H9 (cell line): Measurements from ENCODE around the gene TMX1. TPM values are rescaled to one million over a fixed set of nuclear protein-coding genes. Genes with fewer than 3 reads are reported as not detected.

ENCODE experiments used
- DNase-seq: peaks from one replicate; pipeline ENCODE4 v3.0.0-alpha.2; 2017
- H2AFZ ChIP-seq: one replicate; pipeline ENCODE4 v1.6.1; 2013; ENCODE audit warnings: mild to moderate bottlenecking, low read length, control low read depth, moderate library complexity
- H2AK5ac ChIP-seq: 2 replicates; pipeline ENCODE4 v1.6.1; 2013; ENCODE audit warnings: low read length, control low read depth, mixed read lengths; ENCODE audit not compliant: insufficient read length
- H2BK120ac ChIP-seq: one replicate; pipeline ENCODE4 v1.6.1; 2013; ENCODE audit warnings: low read depth, mild to moderate bottlenecking, low read length, control low read depth, inconsistent platforms; ENCODE audit not compliant: poor library complexity, severe bottlenecking
- H2BK12ac ChIP-seq: 2 replicates; pipeline ENCODE4 v1.6.1; 2013; ENCODE audit warnings: low read length, control low read depth, mixed read lengths, low read depth; ENCODE audit not compliant: insufficient read length
- H2BK15ac ChIP-seq: 2 replicates; pipeline ENCODE4 v1.6.1; 2013; ENCODE audit warnings: low read depth, low read length, control low read depth
- H2BK20ac ChIP-seq: one replicate; pipeline ENCODE4 v1.6.1; 2013; ENCODE audit warnings: low read depth, mild to moderate bottlenecking, low read length, control low read depth, inconsistent platforms; ENCODE audit not compliant: poor library complexity, severe bottlenecking
- H2BK5ac ChIP-seq: 2 replicates; pipeline ENCODE4 v1.6.1; 2013; ENCODE audit warnings: low read length, control low read depth, mixed read lengths; ENCODE audit not compliant: insufficient read length
- H3K14ac ChIP-seq: 2 replicates; pipeline ENCODE4 v1.6.1; 2013; ENCODE audit warnings: low read length, control low read depth; ENCODE audit not compliant: insufficient read depth
- H3K18ac ChIP-seq: 2 replicates; pipeline ENCODE4 v1.6.1; 2013; ENCODE audit warnings: low read depth, mild to moderate bottlenecking, mixed read lengths, low read length, control low read depth; ENCODE audit not compliant: insufficient read length
- H3K23ac ChIP-seq: 2 replicates; pipeline ENCODE4 v1.6.1; 2013; ENCODE audit warnings: low read length, control low read depth, mixed read lengths, low read depth; ENCODE audit not compliant: insufficient read length
- H3K23me2 ChIP-seq: 2 replicates; pipeline ENCODE4 v1.6.1; 2013; ENCODE audit warnings: low read depth, mild to moderate bottlenecking, mixed read lengths, low read length, control low read depth; ENCODE audit not compliant: insufficient read length, poor library complexity, severe bottlenecking
- H3K27ac ChIP-seq: 2 replicates; pipeline ENCODE4 v1.5.1; 2013; ENCODE audit warnings: low read length, control low read depth, mixed read lengths, low read depth; ENCODE audit not compliant: insufficient read length
- H3K27me3 ChIP-seq: 2 replicates; pipeline ENCODE4 v1.6.1; 2013; ENCODE audit warnings: low read length, control low read depth, inconsistent platforms; ENCODE audit not compliant: insufficient read depth
- H3K4ac ChIP-seq: 2 replicates; pipeline ENCODE4 v1.6.1; 2013; ENCODE audit warnings: low read depth, mild to moderate bottlenecking, control low read depth, inconsistent platforms, low read length, moderate library complexity
- H3K4me1 ChIP-seq: 2 replicates; pipeline ENCODE4 v1.6.1; 2013; ENCODE audit warnings: low read length, control low read depth, inconsistent platforms; ENCODE audit not compliant: insufficient read depth
- H3K4me2 ChIP-seq: 2 replicates; pipeline ENCODE4 v1.6.1; 2013; ENCODE audit warnings: low read length, control low read depth, mixed read lengths; ENCODE audit not compliant: insufficient read length, insufficient read depth
- H3K56ac ChIP-seq: 2 replicates; pipeline ENCODE4 v1.6.1; 2013; ENCODE audit warnings: low read depth, mild to moderate bottlenecking, mixed read lengths, low read length, control low read depth; ENCODE audit not compliant: insufficient read length
- H3K79me1 ChIP-seq: 2 replicates; pipeline ENCODE4 v1.6.1; 2013; ENCODE audit warnings: low read depth, mild to moderate bottlenecking, moderate library complexity, low read length, control low read depth, inconsistent platforms; ENCODE audit not compliant: insufficient read depth, poor library complexity, severe bottlenecking
- H3K79me2 ChIP-seq: 2 replicates; pipeline ENCODE4 v1.6.1; 2013; ENCODE audit warnings: low read length, control low read depth, inconsistent platforms; ENCODE audit not compliant: insufficient read depth
- H3K9ac ChIP-seq: 2 replicates; pipeline ENCODE4 v1.6.1; 2013; ENCODE audit warnings: low read length, control low read depth, mixed read lengths; ENCODE audit not compliant: insufficient read length; ENCODE audit errors: extremely low read depth
- H3K9me3 ChIP-seq: one replicate; pipeline ENCODE4 v1.6.1; 2013; ENCODE audit warnings: low read depth, low read length, inconsistent platforms; ENCODE audit not compliant: control insufficient read depth
- H3T11ph ChIP-seq: one replicate; pipeline ENCODE4 v1.6.1; 2013; ENCODE audit warnings: mild to moderate bottlenecking, low read length, control low read depth, inconsistent platforms
- H4K20me1 ChIP-seq: one replicate; pipeline ENCODE4 v1.6.1; 2013; ENCODE audit not compliant: control insufficient read depth, insufficient read length, insufficient read depth
- H4K5ac ChIP-seq: 2 replicates; pipeline ENCODE4 v1.6.1; 2013; ENCODE audit warnings: low read depth, mild to moderate bottlenecking, mixed read lengths, low read length, control low read depth; ENCODE audit not compliant: insufficient read length
- H4K8ac ChIP-seq: replicated peaks from 2 replicates; pipeline ENCODE4 v1.6.1; 2013; ENCODE audit warnings: low read length, control low read depth, mixed read lengths, low read depth; ENCODE audit not compliant: insufficient read length
- H4K91ac ChIP-seq: 2 replicates; pipeline ENCODE4 v1.6.1; 2013; ENCODE audit warnings: low read depth, mild to moderate bottlenecking, moderate library complexity, mixed read lengths, low read length, control low read depth; ENCODE audit not compliant: insufficient read length
- H3K27ac Mint-ChIP-seq, 3 experiments: 2 replicates in 2 of 3; 3 replicates in 1 of 3; pipeline ENCODE4 v1.8.0; 2020 to 2021; ENCODE audit warnings: mixed read lengths in 3 of 3, mild to moderate bottlenecking in 1 of 3, moderate library complexity in 1 of 3
- H3K27me3 Mint-ChIP-seq: 2 replicates; pipeline ENCODE4 v1.8.0; 2021; ENCODE audit warnings: low read depth, mild to moderate bottlenecking, moderate library complexity, mixed read lengths
- H3K36me3 Mint-ChIP-seq, 3 experiments: 2 replicates in 2 of 3; 3 replicates in 1 of 3; pipeline ENCODE4 v1.8.0; 2020 to 2021; ENCODE audit warnings: low read depth in 3 of 3, mixed read lengths in 3 of 3; ENCODE audit not compliant: insufficient read depth in 1 of 3
- H3K4me1 Mint-ChIP-seq, 2 experiments: 2 replicates each; pipeline ENCODE4 v1.8.0; 2020; ENCODE audit warnings: mixed read lengths in 2 of 2
- H3K4me3 Mint-ChIP-seq, 2 experiments: 2 replicates in 1 of 2; 3 replicates in 1 of 2; pipeline ENCODE4 v1.8.0; 2020 to 2021; ENCODE audit warnings: mild to moderate bottlenecking in 2 of 2, mixed read lengths in 2 of 2, moderate library complexity in 1 of 2
- H3K9me3 Mint-ChIP-seq, 2 experiments: 2 replicates in 1 of 2; 3 replicates in 1 of 2; pipeline ENCODE4 v1.8.0; 2020; ENCODE audit warnings: mild to moderate bottlenecking in 2 of 2, mixed read lengths in 2 of 2, moderate library complexity in 1 of 2
- WGBS: extraction: QIAGEN DNeasy Blood & Tissue Kit; methylation state at CpG from one replicate; pipeline ENCODE4 v1.1.7; 2013; ENCODE audit warnings: missing lambda C conversion rate, low lambda C conversion rate, mixed read lengths; ENCODE audit not compliant: insufficient read length; ENCODE audit errors: extremely low coverage; 5-methylcytosine and 5-hydroxymethylcytosine counted together
- total RNA-seq: library from RNA; stranded (reverse); gene quantifications from 2 replicates; pipeline ENCODE4 v1.2.1, GENCODE V29; 2021
- TF ChIP-seq, protein P1 (sequence below): fragments of 200-600 bp; sonication (generic); conservative IDR thresholded peaks from 3 replicates; pipeline ENCODE4 v1.8.0; 2021; ENCODE audit warnings: antibody characterized with exemption, mild to moderate bottlenecking

TMX1 gene
- total RNA-seq, 1 experiment from 2014 or later = 83.5 TPM

DNA sequence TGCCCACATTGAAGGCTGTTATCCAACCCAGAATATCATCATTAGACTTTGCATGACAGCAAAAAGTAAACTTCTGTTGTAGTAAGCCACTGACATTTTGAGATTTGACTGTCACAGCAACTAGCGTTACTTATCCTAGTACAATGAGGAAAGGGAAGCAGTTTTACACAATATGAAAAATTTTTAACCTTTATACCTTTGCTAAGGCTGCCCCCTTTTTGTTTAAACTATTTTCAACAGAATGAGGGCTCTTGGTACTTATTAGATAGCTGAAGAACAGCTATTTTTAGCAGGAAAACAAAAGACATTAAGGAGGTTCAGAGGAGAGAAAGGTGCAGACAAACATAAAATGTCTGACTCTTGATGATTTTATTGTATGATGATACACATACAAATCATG lies 23.4 kb upstream of the TMX1 start:
- H4K8ac ChIP-seq = no peak overlapping the region
- no peak overlapping the region for H3K18ac ChIP-seq
- H4K5ac ChIP-seq = no peak overlapping the region
- no peak overlapping the region for H2BK120ac ChIP-seq
- H3K27me3 ChIP-seq = no peaks in the 10 kb centered on the region
- no peaks in the 10 kb centered on the region for H4K20me1 ChIP-seq
- no peaks in the 10 kb centered on the region; the same call in 1 of the 2 replicates for H3K27me3 Mint-ChIP-seq
- H3T11ph ChIP-seq = no peak overlapping the region
- H2AK5ac ChIP-seq = no peak overlapping the region
- H3K4me3 Mint-ChIP-seq = no peak overlapping the region
- no peak overlapping the region for H3K56ac ChIP-seq
- no peaks in the 10 kb centered on the region for H3K23me2 ChIP-seq
- no peak overlapping the region for H2AFZ ChIP-seq
- H4K91ac ChIP-seq = no peak overlapping the region
- no peaks in the 10 kb centered on the region for H3K4me1 Mint-ChIP-seq
- no peak overlapping the region for H3K27ac ChIP-seq
- peaks cover under 1 to 2% (median 2%) of the 10 kb centered on the region in 3 experiments; a peak in 3 of 7 replicates for H3K36me3 Mint-ChIP-seq
- no peaks in the 10 kb centered on the region for H3K79me1 ChIP-seq
- H2BK5ac ChIP-seq = no peak overlapping the region
- no peak overlapping the region for H3K14ac ChIP-seq
- H2BK15ac ChIP-seq = no peak overlapping the region
- no CpG with 5 or more reads among the region's 1 CpG for WGBS
- no peak overlapping the region for H3K27ac Mint-ChIP-seq
- no peak overlapping the region for H3K4ac ChIP-seq
- H2BK12ac ChIP-seq = no peak overlapping the region
- no peaks in the 10 kb centered on the region for H3K9me3 ChIP-seq
- H3K9ac ChIP-seq = no peak overlapping the region
- H3K23ac ChIP-seq = no peak overlapping the region
- TF ChIP-seq, protein P1, sequence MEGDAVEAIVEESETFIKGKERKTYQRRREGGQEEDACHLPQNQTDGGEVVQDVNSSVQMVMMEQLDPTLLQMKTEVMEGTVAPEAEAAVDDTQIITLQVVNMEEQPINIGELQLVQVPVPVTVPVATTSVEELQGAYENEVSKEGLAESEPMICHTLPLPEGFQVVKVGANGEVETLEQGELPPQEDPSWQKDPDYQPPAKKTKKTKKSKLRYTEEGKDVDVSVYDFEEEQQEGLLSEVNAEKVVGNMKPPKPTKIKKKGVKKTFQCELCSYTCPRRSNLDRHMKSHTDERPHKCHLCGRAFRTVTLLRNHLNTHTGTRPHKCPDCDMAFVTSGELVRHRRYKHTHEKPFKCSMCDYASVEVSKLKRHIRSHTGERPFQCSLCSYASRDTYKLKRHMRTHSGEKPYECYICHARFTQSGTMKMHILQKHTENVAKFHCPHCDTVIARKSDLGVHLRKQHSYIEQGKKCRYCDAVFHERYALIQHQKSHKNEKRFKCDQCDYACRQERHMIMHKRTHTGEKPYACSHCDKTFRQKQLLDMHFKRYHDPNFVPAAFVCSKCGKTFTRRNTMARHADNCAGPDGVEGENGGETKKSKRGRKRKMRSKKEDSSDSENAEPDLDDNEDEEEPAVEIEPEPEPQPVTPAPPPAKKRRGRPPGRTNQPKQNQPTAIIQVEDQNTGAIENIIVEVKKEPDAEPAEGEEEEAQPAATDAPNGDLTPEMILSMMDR = no peak
- H3K4me2 ChIP-seq = no peak overlapping the region
- peaks cover 1% of the 10 kb centered on the region; the same call in 1 of the 2 replicates for H3K4me1 ChIP-seq
- H3K79me2 ChIP-seq = no peaks in the 10 kb centered on the region
- H2BK20ac ChIP-seq = no peak overlapping the region
- DNase-seq = no peak
- peaks cover under 1 to 5% of the 10 kb centered on the region in 2 experiments for H3K9me3 Mint-ChIP-seq
